Suppressor macrophage treated with lipopolysaccharide for 4 hours (primary cell): ENCODE data around the gene PCSK2.

Source experiments
- DNase-seq: peaks from one replicate; pipeline ENCODE4 v3.0.0-alpha.2; 2020

PCSK2 gene

DNA sequence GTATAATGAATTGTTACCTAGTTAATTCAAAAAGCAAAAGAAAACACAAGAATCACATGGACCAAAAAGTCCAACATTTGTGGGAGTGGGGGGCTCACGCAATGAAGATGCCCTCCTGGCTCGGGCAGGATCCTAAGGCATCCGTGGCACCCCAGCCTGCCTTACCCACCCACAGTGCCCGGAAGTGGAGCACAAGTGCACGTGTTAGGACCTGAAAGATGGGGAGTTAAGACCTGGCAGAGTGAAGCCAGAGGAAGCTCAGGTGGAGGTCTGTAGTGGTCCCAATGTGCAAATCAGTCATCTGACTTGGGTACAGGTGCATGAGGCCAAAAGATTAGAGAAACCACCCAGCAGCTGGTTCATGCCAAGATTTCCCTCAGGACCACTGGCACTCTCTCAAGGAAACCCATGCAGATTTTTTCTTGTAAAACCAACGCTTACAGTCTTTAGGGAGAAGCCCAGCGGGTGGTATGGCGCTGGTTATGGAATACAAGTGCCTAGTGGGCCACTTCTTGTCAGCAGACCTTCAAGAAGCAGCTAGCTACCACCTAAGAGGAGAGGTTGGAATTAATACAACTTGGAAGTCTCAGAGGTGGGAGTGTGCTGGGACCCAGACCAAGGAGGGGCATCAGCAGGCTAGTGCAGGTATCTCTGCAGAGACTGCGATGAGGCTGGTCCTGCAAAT is 262.2 kb downstream of the PCSK2 start:
- DNase-seq, result no peak

DNA sequence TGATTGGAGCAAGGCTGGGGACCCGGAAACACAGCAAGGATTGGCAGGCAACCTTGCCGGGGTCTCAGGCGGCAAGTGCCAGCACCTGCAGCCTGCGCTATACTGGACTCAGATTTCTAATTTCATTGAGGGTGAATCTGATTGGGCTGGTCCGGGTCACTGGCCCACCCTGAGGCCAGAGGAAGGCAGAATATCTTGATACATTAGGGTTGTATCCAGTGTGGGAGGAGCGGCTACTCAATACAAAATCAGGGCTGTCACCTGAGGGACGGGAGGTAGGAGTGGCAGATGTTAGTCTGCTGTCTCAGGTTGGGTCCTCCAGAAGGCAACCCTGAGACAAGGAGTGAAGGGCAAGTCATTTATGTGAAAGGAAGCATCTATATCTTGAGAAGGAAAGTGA is 263.7 kb downstream of the PCSK2 start:
- no peak for DNase-seq

DNA sequence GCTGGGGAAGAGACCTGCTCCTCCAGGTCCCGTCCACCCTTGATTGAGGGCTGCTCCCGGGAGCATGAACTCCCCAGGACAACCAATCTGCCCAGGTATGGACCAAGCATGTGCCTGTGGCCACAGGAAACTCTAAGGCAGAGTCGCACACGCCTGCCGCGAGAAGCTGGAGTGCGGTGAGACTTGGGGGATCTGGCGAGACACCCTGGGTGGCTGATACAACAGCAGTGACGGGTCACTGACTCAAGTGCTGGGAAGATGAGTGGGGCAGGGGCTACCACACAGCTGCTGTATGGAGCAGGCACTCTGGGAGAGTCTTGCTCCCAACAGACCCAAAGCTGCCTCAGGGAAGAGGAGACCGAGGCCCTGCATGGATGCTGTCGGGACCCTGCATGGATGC is 264.2 kb downstream of the PCSK2 start:
- no peak for DNase-seq

DNA sequence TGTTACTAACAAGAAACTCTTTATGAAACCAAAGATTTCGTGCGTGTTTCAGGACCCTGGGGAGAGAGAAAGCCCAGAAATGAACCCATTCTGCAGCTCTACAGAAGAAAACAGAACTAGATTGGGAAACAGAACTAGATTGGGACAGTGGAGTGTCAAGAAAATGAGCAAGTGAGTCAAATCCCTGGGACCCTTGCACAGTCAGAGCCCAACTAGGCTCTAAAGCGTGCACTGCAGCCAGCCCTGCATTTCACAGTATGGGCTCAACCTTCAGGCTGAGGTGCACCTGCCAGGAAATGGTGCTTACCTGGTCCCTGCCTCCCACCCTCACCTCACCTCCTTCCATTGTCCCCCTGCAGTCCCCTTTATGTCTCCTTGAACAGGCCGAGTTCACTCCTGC is 264.6 kb downstream of the PCSK2 start:
- DNase-seq, result no peak

DNA sequence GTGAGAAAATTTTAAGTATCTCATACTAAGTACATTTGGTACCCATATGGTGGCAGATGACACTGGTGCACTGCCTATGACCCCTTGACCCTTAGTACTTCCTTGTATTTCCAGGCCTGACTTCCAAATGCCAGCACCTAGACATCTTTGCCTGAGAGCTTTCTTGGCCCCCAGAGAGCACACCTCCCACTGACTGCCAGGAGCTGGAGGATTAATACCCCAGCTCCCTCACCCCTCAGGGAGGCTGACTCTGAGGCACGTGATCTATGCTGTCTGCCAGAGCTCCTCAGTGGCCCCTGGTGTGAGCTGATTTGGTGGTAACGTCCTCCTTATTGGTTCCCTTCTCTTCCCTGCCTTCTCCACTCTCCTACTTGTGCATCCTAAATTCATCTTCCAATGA is 266.3 kb downstream of the PCSK2 start:
- no peak for DNase-seq

DNA sequence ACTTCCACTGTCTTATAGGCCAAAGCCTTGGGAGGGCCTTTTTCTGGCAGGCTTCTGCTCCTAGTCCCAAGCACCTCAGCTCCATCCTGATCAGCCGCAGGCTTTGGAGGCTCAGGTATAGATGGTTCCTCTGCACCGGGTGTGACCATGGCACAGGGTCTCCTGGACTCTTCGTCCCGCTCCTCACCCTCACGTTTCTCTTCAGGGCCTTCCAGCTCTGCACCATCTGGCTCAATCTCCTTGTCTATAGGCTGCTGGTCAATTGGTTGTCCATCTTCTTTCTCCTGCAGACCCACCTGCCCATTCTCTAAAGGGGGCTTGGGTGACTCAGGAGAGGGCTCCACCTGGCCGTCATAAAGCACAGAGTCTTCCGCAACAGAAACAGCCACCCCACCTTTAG is 267.4 kb downstream of the PCSK2 start:
- no peak for DNase-seq

DNA sequence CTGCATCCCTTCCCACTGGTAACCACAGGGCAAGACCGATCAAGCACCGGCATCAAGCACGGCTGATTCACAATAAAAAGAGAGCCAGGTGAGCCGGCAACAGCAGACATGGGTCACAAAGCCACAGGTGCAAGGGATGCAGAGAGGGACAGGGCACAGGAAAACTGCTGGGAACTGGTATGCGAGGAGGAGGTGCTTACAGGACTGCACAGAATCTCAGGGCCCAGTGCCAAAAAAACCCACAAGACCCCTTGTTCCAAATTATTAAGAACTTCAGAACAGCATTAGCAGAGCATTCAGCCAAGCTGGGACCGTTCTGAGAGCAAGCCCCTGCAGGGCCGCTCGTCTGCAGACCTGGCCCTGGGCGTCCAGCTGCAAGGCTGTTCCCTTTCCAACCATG is 269.0 kb downstream of the PCSK2 start:
- no peak for DNase-seq

DNA sequence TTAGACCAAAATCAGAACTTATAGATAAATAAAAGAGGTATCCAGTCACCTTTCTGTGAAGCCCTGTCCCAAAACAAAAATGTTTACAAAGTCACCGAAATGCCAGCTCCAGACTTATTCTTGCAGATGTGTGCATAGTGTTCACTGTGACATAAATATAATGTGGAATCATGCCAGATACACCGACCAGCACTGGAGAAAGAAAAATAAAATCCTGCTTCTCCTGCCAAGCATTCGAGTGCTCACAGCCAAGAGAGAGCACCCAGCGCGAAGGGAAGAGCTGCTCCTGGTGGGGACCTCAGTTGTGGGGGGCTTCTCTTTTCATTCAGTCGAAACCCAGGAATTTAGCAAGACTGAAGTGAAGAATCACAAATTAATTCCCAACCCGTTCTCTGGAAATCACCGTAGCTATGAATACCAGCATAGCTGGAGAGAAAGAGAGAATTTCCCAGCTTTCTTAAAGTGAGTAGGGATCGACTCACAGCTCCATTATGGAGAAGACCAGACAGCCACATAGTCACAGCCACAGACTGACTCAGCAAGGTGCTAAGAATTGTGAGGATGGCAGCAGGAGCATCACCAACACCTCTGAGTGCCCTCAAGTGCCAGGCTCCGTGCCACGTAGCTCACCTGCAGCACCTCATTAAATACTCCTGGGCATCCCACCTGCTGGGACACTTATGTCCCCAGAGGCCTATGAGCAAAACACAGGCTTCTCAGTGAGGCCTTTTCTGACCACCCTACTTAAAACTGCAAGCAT is 271.2 kb downstream of the PCSK2 start:
- no peak for DNase-seq

DNA sequence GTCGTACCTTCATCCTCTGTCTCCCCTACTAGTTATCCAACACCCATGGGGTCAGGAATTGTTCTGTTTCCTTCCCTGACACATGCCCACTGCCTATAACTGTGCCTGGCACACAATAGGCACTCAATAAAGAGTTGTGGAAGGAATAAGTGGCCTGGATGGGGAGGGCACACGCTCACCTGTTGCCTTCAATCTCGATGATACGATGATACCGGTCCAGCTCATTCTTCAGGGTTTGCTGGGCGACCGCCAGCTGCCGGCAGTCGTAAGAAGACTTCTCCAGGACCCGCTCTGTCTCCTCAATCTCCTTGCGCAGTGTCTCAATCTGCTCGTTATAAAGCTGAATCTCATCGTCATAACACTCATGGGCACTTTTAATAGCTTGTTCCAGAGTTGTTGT is 271.8 kb downstream of the PCSK2 start:
- DNase-seq, result no peak

DNA sequence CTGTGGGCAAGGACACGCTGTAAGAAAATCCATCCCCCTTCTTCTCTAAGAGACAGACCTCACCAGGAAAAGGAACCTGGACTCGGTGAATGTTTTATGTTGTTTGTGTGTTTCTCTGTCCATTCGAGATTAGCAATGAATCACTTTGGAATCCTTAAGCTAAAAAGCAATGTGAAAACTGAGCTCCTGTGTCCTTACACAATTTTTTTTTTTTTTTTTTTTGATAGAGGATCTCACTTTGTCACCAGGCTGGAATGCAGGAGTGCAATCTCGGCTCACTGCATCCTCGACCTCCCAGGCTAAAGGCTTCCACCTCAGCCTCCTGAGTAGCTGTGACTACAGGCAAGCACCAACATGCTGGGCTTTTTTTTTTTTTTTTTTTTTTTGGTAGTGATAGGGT is 272.2 kb downstream of the PCSK2 start:
- no peak for DNase-seq

DNA sequence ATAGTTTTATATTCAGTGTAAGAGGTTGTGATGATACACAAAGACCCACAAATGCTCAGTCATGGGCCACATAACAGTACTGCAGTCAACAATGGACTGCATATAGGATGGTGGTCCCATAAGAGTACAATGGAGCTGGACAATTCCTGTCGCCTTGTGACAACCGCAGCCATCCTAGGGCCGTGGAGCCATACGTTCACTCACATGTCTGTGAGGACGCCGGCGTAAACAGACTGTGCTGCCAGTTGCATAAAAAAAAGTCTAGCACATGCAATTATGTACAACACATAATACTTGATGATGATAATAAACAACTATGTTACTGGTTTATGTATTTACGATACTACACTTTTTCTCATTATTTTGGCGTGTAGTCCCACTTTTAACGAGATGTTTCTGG is 273.4 kb downstream of the PCSK2 start:
- DNase-seq, result no peak

DNA sequence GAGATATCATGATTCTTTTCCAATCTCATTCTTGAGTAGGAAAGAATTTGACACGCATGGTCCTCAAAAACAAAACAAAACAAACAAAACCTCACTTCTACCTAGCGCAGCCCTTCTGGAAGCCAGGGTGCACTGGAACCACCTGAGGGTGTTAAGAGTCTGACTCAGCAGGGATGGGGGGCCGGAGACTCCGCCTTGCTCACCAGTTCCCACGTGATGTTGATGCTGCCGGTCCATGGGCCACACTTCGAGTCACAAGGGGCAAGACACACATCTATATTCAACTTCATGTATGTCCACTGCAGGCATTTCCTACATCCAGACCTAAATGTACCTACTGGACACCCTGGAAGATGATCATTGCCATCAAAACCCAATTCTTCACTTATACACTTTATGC is 274.0 kb downstream of the PCSK2 start:
- DNase-seq, result no peak

DNA sequence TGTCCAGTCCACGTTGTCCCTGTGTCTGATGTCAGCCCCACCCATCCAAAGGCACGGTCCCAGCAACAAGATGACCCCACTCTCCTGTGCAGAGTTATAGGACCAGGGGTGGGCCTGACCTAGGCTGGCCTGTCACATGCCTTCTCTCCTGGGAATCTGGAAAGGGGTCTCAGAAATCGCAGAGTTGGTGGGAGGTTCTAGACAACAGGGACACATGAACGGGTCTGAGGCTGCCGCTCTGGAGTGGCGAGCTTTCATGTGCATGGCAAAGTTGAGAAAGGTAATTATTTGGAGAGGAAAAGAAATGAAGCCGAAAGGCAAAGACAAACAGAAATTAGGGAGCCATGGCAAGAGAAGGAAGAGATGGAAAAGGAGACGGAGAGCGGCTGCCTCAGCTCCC is 274.9 kb downstream of the PCSK2 start:
- no peak for DNase-seq

DNA sequence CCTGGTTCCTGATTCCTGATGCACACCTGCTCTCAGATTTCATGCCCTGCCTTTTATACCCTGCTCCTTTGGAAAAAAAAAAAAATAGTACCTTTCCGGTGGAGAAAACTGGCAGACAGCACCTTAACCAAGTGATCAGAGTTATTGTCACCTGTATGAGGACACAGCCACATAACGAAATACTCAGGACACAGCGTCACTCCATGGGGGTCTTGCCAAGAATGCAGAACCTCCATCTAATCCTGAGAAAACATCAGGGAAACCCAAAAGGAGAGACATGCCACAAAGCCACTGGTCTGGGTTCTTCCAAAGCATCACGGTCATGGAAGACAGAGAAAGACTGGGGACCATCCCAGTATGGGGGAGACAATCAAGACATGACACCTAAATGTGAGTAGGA is 275.3 kb downstream of the PCSK2 start:
- DNase-seq, result no peak

DNA sequence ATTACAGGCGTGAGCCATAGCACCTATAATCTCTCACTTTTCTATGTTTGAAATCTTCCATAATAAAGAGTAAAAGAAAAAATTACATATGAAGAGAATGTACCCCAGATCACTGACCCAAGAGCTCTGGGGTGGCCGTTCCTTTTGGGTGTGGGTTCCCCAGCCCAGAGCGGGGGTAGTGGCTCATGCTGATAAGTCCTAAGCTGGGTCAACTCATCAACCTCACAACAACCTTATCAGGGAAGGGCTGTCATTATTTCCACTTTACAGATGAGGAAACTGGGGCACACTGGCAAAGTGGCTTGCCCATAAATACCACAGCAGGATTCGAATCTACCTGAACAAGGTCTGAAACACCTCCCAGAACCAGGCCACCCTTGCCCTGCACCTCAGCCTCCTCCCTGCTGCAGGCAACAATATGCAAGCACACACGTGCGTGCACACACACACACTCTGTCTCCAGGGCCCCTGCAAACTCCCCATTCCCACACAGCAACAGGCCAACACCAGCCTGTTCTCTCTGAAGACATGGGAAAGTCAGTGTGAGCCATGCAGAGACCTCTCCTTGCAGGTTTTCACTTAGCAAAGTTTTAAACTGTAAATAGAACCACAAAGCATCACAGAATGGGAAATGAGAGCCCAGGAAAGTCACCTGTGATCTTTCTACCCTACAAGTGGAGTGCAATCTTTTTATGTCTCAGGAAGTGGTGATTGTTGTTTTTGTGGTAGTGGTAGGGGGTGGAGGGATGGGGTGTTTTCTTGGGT is 276.6 kb downstream of the PCSK2 start:
- DNase-seq, result no peak

DNA sequence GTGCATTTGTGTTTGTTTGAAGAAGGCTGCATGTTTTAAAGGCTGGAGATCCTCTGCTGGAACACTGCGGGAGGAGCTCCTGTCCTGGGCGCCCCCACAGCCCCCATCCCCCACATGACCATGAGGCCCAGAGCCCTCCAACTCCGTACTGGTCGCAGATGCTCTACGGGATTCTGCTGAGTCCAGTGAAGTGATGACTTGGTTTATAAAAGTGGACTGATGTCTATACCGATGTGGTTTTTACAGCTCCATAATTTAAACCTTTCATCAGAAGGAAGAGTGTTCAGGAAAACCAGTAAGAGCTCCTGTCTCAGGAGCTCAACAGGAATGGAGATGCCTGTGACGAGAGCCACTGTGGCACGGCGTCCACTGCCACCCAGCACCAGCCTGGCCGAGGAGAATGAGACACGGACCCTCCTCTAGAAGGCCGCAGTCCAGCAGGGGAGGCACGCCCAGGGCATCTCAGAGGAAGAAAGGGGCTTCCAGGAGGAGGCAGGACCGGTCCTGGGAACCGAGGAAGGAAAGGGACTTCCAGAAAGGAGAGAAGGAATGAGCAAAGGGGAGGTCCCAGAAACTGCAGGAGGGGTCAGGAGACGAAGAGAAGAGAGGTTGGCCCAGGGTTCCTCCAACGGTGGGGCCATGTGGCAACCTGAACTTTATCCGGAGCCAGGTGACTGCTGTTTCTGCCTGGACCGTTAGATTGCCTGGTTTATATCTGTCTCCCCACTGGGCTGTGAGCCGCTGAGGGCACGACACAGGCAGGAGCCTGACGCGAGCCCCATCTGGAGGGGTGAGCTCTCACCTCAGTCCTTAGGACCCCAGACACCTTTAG is 277.4 kb downstream of the PCSK2 start:
- no peak for DNase-seq

DNA sequence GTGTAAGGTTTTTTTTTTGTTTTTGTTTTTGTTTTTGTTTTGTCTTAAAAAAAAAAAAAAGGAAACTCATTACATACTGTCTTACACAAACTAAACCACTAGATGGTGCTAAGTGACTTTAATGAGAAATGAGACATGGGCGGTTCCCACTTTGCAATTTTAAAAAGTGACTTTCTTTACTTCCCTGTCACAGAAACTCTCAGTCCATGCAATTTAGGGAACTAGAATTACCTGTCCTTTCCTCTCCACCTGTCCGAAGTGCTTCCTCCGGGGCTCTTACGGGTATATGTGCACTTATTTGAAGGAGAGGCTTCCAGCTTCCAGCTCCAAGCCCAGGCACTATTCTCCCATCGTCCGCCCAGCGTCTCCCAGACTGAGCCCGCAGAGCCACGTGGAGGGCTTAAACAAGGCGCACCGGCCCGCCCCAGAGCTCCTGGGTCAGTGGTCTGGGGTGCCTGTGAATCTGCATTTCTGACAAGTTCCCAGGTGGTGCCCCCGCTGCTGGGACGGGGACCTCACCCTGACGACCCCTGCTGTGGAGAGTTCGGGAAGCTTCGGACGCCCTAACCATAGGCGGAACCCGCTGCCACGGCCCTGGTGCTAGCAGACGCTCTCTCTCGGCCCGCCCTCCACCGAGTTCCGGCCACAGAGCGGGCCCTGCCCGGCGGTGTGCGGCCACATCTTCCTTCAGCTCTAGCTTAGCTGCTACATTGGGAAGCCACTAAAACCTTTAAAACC is 278.2 kb downstream of the PCSK2 start:
- DNase-seq, result peak; percentile 80

DNA sequence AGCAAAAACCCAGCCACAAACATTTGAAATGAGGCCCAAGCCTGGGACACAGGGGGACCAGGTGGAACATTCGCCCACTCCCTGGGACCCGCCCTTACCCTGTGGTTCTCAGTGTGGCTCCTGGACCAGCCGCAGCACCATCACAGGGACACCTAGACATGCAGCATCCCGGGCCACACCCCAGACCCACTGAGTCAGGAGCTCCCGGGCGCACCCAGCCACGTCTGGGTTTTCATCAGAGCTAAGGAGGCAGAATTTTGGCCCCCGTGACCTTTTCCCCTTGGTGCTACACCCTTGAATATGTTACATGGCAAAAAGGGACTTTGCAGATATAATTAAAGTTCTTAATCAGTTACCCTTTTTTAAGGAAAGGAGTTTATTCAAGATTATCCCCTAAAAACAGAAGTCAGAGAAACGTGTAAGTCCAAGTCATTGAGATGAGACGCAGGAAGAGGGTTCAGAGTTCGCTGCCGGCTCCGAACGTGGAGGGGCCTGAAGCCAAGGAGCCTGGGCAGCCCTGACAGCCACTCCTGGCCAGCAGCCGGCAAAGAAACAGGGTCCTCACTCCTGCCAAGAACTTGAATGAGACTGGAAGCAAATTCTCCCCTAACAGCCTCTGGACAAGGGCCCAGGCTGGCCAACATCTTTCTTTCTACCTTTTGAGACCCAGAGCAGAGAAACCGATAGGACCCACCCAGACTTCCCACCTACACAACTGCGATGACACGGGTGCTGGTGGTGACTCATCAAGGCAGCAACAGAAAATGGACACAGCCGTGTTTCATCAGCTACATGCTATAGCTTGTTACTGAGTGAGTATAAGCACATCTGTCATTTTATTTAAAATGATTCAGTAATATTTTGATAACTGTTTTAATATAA is 279.0 kb downstream of the PCSK2 start:
- DNase-seq, result peak; percentile 62

DNA sequence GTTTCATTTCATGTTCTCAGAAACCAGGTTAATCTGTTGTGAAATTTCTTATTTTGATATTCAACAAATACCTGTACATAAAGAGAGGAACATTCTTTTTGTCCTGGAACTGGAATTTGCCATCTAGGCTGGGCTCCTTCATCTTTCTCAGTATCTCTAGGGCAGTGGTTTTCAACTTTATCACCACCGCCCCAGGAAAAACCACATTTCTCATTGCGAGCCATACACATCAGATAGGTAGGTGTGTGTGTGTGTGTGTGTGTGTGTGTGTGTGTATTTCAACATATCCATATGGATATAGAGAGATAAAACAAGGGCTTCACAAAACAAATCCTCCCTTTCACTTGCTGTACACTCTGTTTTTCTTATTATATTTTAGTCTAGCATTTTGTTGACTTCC is 280.2 kb downstream of the PCSK2 start:
- DNase-seq, result no peak

DNA sequence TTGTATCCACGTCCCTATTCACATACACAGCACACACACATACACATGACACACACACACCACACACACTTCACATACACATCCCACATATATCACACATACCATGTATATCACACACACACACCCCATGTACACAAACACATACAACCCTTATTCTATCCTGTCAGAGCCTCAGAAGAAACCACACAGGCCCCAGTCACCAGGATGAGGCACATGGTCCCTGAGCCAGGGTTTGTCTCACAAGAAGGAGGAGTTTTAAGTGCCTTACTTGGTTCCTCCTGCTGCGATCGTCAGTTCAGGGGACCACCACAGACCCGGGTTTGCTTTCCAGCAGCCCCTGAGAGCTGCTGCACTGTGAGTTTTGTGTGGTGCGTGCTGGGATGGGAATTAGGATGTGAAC is 280.7 kb downstream of the PCSK2 start:
- DNase-seq, result no peak

DNA sequence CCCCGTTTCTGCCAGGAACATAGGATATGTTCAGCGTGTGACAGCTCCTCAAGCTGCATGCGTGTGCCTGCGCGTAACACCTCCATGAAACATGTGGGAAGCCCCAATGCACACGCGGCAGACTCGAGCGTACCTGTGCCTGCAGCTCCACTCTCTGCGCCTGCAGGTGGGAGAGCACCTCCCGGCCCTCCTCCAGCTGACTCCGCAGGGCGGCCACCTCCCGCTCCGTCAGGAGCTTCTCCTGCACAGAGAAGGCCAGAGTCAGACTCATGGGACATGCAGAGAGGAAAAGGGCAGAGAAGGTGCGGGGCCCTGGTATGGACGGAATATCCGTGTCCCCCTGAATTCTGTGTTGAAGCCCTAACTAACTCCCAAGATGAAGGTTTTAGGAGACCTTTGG is 281.9 kb downstream of the PCSK2 start:
- DNase-seq, result no peak
